HG03039 (cell line): Measurements from ENCODE around the gene NOS1AP.

Experiments used
- ATAC-seq: cut with Tn5 transposase; IDR thresholded peaks from one replicate; pipeline ENCODE4 v1.9.1; 2021; ENCODE audit warnings: mild to moderate bottlenecking, moderate library complexity; ENCODE audit not compliant: unreplicated experiment

NOS1AP gene

GRCh38 chr1:162088281-162088969, 18.9 kb downstream of the NOS1AP start:
- ATAC-seq = no peak

GRCh38 chr1:162089748-162090147, 20.3 kb downstream of the NOS1AP start:
- no peak for ATAC-seq

DNA sequence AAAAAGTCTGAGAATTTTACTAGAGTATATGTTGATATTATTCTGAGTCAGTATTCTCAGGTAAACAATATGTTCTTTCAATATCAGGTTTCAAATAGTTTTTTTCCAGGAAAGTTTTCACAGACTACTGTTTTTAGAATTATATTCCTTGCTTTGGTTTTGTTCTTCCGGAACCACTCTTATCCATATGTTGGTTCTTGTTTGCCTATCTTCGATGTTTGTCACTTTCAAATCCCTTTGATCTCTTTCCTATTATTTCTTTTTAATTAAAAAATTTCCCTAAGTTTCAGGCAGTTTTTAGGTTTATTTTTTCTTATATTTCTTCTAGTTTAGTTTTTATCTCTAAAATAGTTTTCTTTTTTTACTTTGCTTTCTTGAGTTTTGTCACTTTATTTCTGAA, 20.9 kb downstream of the NOS1AP start:
- ATAC-seq = no peak

DNA sequence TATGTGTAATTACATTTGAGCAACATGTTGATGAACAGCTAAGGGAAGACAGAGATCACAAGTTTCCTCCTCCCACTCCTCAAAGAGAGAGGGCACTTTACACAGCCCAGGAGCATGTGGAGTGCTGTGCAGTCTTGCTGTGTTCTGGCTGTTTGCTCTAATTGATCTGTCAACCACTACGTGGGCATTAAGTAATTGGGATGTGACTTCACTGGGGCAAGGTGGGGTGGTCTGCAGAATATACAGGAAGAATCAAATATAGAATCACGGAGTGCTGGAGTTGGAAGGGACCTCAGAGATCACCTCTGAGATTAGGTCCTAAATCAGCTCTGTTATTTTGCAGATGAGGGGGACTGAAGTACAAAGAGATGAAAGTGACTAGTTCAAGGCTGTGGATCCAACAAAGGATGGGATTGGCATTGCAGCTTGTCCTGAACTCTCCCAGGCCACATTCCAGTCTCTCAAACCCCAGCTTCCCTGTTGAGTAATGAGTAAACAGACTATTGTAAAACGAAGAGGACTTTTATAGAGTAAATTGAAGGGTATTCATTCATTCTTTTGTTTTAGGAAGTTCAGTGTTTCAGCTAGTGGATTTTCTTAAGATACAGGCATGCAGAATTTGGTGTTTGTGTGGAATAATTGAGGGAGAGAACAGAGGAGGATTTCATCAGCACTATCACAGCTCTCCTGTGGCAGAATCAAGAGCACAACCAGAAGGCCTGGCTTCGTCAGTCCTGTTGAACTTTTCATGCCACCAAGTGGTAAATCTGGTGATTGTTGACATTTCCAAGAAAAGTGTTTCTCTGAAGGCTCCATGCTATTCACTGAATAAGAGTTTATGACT, 22.4 kb downstream of the NOS1AP start:
- ATAC-seq = no peak

DNA sequence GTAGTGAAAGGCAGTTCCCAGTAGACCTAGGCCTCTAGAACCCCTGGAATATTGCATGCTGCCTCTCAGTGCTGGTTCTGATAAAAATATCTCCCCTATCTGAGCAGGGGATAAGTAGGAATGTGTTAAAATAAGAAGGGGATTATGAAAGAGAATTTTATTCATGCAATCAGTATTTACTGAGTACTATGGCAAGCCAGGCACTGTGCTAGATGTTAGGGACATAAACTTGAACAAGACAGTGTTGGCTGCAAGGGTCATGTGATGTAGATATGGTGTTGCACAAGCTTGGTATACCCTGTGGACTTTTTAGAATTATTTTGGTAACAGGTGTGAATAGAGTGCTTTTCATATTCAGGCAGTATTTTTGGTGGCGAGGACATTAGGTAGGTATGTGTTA, 23.6 kb downstream of the NOS1AP start:
- ATAC-seq = no peak

- ATAC-seq = no peak
Observed at GRCh38 chr1:162094271-162094670, 24.8 kb downstream of the NOS1AP start.

DNA sequence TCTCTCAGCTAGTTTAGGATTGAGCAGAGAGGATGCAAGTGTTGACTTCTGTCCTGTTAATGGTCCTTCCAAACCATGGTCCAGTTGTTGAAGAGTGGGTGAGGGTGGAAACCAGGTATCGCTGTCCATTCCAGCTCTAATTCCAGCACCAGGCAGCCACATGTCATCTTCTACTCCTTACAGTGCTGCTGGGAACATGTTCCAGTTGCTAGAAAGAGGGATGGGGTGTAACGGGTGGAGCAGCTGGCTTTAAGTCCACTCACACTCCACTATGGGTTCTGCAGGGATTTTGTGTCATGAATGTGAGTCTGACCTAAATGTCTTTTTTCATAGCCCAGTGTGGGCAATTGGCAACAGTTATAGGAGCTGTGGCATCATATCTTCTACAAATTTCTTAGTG, 25.2 kb downstream of the NOS1AP start:
- ATAC-seq = no peak

DNA sequence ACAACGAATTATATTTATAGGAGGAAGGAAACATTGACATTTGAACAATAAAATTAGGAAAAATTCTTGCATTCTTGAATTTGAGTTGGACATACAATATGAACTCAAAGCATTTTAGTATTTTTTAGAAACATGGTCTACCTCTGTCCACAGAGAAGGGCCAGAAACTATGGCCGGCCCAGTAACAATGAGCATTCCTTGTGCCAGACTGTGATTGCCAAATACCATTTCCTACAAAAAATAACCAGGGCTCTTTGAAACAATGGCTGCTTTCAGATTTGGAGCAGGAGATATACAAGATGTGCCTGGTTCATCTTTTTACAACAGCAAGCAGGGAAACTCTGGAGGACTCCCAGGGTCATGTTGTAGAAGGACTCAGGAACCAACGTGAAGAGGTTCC, 38.4 kb downstream of the NOS1AP start:
- no peak for ATAC-seq

GRCh38 chr1:162108426-162108825, 38.9 kb downstream of the NOS1AP start:
- no peak for ATAC-seq

GRCh38 chr1:162110910-162111309, 41.4 kb downstream of the NOS1AP start:
- ATAC-seq = no peak

DNA sequence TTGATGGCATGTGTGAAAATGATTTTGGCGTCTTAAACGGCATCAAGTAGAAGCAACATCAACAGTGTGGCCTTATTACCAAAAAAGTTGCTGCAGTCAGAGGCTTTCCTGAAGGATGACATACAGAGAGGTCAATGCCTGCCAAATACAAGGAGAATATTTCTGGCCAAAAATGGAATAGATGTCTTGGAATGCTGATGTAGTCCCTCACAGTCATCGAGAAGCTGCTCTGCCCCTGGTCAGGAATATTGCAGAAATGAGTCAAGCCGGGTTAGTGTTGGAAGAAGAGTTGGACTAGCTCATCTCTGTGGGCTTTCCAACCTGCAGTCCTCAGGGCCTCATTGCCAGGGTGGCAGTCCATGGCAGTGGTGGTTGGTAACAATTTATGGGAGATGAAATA, 42.1 kb downstream of the NOS1AP start:
- ATAC-seq = no peak

- ATAC-seq = no peak
Observed at GRCh38 chr1:162113419-162113818, 43.9 kb downstream of the NOS1AP start.

- no peak for ATAC-seq
Observed at GRCh38 chr1:162117039-162117774, 47.7 kb downstream of the NOS1AP start.

- no peak for ATAC-seq
Observed at GRCh38 chr1:162118063-162118462, 48.6 kb downstream of the NOS1AP start.

GRCh38 chr1:162128693-162129356, 59.3 kb downstream of the NOS1AP start:
- no peak for ATAC-seq

DNA sequence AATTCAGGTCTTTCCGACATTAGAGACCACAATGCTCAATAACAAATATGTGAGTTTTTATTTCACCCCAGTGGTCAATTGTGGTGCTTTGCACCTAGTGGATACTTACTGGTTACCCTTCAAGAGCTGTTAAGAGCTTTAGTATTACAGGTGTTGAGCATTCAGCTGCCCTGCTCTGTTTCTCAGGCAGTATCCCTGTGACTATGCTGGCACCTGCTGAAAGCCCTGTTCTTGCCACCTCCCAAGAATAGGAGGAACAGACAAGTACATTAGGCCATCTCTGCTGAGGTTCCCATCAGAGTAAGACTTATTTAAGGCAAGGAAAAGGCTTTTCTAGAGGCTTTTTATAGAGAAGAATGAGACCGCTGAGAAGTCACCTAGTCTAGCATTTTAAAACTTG, 60.8 kb downstream of the NOS1AP start:
- no peak for ATAC-seq

GRCh38 chr1:162131400-162132321, 62.2 kb downstream of the NOS1AP start:
- no peak for ATAC-seq

DNA sequence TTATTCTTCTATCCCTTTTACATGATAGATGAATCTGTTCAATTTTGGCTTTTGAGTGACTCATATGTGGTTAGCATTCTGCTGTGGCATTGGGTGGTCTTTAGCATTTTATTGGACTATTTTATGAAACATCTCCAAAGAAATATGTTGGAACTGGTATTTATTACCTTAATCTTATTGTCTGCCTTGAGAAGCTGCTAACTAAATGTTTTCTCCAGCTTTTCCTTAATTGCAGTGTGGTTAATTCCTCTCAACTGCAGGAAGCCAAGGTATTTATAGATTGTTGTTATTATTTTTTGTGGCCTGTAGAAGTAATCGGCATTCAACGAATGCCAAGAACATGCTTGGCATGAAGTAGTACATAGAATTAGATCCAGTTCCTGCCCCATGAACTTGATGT, 64.1 kb downstream of the NOS1AP start:
- no peak for ATAC-seq

GRCh38 chr1:162134646-162135045, 65.2 kb downstream of the NOS1AP start:
- ATAC-seq = no peak

GRCh38 chr1:162135271-162135775, 65.8 kb downstream of the NOS1AP start:
- ATAC-seq = no peak
